Right atrium auricular region (tissue), 2 donors: ENCODE results near the gene REELD1. TPM values are rescaled to one million over a fixed set of nuclear protein-coding genes. Genes with fewer than 3 reads are reported as not detected.

Experiments
- DNase-seq: peaks from one replicate; pipeline ENCODE4 v3.0.0-alpha.2; 2019; ENCODE audit warnings: low spot score
- H3K27ac ChIP-seq, 2 donors: fragments of 200-600 bp; sonication (generic); 1 replicate in 1 of 2; 2 replicates in 1 of 2; pipeline ENCODE4 v1.5.1; 2016 to 2019
- H3K27me3 ChIP-seq, 2 donors: fragments of 200-600 bp; sonication (generic); one replicate each; pipeline versions ENCODE4 v1.5.1 to v1.6.0; 2017 to 2019
- H3K36me3 ChIP-seq: fragments of 200-600 bp; sonication (generic); one replicate; pipeline ENCODE4 v1.5.1; 2016
- H3K4me1 ChIP-seq, 2 donors: fragments of 200-600 bp; sonication (generic); one replicate each; pipeline versions ENCODE4 v1.5.1 to v1.6.0; 2017 to 2019
- H3K4me3 ChIP-seq, 2 donors: fragments of 200-600 bp; sonication (generic); 1 replicate in 1 of 2; 2 replicates in 1 of 2; pipeline ENCODE4 v1.5.1; 2017 to 2019; ENCODE audit warnings: mild to moderate bottlenecking in 1 of 2, moderate library complexity in 1 of 2
- H3K9me3 ChIP-seq, 2 donors: fragments of 200-600 bp; sonication (generic); one replicate each; pipeline ENCODE4 v1.5.1; 2019
- total RNA-seq, 2 donors: library from RNA; depleted of rRNA; stranded (reverse); fragments of >200 nt; gene quantifications; one replicate each; pipeline ENCODE4 v1.1.0, GENCODE V29; 2016
- TF ChIP-seq, protein P1 (sequence below), 2 donors: fragments of 200-600 bp; sonication (generic); IDR thresholded peaks; one replicate each; pipeline ENCODE4 v1.5.1; 2019; ENCODE audit warnings: antibody characterized with exemption in 2 of 2

Gene REELD1
- total RNA-seq, 2 donors from 2014 or later, result 0.71 TPM; not detected in 1

DNA sequence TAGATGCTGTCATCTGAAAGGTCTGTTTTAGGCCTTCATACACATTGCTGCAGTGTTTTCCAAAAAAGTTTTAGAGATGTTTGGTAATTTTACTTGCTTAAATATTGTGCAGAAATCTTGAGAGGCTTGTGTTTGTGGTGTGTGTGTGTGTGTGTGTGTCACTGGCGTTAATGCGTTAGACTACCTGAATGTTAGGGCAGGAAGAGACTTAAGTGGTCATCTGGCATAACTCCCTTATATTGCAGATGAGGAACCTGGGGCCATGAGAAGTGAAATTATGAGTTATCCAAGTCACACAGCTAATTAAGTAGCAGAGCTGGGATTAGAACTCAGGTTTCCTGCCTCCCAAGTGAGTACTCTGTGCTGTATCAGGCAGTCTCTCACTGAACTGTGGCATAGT, 37.4 kb upstream of the REELD1 start:
- peaks cover 0 to 48% of the 10 kb centered on the region in 2 donors for H3K4me1 ChIP-seq

DNA sequence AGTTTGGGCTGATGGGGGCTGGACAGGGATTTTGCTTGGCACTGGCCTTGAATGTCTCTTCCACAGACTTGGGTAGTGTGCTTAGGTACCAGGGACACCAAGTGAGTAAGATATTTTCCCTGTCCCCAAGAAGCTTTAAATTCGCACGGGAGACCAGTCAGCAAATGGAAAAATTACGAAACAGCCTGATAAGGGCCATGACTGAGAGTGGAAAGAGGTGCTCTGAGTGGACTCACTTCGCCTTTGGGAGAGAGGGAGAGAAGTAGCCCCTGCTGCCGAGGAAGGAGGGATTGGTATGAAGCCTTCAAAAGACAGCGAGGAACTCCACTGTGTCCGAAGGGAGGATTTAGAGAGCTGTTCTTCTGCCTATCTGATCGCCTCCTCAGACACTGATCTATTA, 36.2 kb upstream of the REELD1 start:
- Histone ChIP-seq H3K27ac (no peak overlapping the region), H3K36me3 (peaks cover 6% of the 10 kb centered on the region), H3K4me3 (no peak overlapping the region), H3K4me1 (peaks cover 0 to 52% of the 10 kb centered on the region in 2 donors), H3K9me3 (no peaks in the 10 kb centered on the region), H3K27me3 (no peaks in the 10 kb centered on the region)
- TF ChIP-seq, protein P1, sequence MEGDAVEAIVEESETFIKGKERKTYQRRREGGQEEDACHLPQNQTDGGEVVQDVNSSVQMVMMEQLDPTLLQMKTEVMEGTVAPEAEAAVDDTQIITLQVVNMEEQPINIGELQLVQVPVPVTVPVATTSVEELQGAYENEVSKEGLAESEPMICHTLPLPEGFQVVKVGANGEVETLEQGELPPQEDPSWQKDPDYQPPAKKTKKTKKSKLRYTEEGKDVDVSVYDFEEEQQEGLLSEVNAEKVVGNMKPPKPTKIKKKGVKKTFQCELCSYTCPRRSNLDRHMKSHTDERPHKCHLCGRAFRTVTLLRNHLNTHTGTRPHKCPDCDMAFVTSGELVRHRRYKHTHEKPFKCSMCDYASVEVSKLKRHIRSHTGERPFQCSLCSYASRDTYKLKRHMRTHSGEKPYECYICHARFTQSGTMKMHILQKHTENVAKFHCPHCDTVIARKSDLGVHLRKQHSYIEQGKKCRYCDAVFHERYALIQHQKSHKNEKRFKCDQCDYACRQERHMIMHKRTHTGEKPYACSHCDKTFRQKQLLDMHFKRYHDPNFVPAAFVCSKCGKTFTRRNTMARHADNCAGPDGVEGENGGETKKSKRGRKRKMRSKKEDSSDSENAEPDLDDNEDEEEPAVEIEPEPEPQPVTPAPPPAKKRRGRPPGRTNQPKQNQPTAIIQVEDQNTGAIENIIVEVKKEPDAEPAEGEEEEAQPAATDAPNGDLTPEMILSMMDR (IDR thresholded peaks at IDR 0.05), result no peak
- no peak for DNase-seq

More for the DNA sequence above, 37.4 kb upstream of the REELD1 start:
- TF ChIP-seq, protein P1 (IDR thresholded peaks at IDR 0.05), result no peak
- no peaks in the 10 kb centered on the region for H3K36me3 ChIP-seq
- H3K4me3 ChIP-seq, result peak overlapping the region; percentile 77 to 83
- no peak for DNase-seq
- H3K9me3 ChIP-seq, result no peaks in the 10 kb centered on the region
- no peaks in the 10 kb centered on the region for H3K27me3 ChIP-seq
- no peak overlapping the region for H3K27ac ChIP-seq

DNA sequence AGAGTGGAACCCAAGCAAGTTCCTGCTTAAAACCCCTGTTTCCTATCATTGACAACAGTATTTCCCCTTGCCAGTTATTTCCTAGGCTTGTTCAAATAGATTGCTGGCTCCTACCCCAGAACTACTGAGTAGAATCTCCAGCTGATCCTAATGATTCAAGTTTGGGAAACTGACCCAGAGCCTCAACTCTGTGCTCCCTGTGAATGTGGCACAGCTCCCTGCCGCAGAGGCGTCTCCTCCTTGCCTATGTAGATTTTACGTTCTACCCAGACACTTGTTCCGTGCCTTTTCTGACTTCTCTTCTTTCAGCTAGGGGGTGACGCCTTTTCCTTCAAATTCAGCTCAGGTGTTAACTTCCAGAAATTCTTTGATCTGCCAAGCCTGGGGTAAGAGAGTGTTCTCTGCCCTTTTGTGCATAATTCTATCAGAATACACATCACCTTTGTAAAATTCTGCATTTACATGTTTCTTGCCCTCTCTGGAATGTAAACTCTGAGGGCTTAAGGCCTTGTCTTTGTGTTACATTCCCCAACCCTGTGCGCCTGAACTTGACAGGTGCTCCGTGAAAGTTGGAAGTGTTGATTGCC, 34.5 kb upstream of the REELD1 start:
- Histone ChIP-seq H3K36me3 (peaks cover 16% of the 10 kb centered on the region), H3K4me1 (peaks cover 0 to 52% of the 10 kb centered on the region in 2 donors), H3K27ac (no peak overlapping the region), H3K9me3 (no peaks in the 10 kb centered on the region), H3K4me3 (no peak overlapping the region), H3K27me3 (no peaks in the 10 kb centered on the region)
- TF ChIP-seq, protein P1 (IDR thresholded peaks at IDR 0.05), result no peak
- no peak for DNase-seq

DNA sequence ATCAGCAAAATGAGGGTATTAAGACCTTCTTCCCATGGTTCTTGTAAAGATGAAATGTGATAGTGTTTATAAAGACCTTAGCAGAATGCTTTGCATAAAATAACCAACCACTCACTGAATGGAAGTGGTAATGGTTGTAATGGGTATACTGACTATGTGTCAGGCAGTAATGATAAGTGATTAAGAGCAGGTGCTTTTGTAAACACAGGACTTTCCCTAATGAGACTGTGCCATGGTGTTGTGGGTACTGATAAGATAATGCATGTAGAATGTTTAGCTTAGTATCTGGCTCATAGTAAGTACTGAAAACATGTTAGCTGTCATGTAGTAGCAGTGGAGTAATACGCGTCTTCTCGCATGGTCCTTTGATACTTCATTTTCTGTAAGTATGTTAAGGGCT, 31.9 kb upstream of the REELD1 start:
- Histone ChIP-seq H3K36me3 (peaks cover 16% of the 10 kb centered on the region), H3K4me1 (peaks cover 0 to 41% of the 10 kb centered on the region in 2 donors), H3K27ac (no peak overlapping the region), H3K4me3 (no peak overlapping the region), H3K27me3 (no peaks in the 10 kb centered on the region), H3K9me3 (no peaks in the 10 kb centered on the region)
- DNase-seq, result no peak
- TF ChIP-seq, protein P1 (IDR thresholded peaks at IDR 0.05), result no peak

DNA sequence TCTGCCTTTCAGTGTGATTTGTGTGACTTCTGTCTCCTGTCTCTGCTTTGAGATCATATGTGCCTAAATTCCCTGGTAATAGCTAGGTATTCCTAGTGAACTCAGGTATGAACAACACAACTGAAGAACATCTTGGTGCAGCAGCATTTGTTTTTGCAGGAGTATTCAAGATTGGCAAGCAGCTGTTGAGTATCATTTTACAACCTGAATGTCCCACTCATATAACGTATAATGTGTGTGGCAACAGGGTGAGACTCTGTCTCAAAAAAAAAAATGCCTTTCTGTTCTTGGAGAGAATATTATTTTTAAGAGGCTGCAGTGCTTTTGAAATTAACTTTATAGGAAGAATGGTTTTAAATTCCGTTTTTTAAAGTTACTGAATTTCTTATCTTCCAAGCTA, 31.1 kb upstream of the REELD1 start:
- H3K36me3 ChIP-seq, result peaks cover 18% of the 10 kb centered on the region
- H3K27ac ChIP-seq, result no peak overlapping the region
- H3K27me3 ChIP-seq, result no peaks in the 10 kb centered on the region
- no peak for DNase-seq
- TF ChIP-seq, protein P1 (IDR thresholded peaks at IDR 0.05), result no peak
- peaks cover 0 to 34% of the 10 kb centered on the region in 2 donors for H3K4me1 ChIP-seq
- no peaks in the 10 kb centered on the region for H3K9me3 ChIP-seq
- H3K4me3 ChIP-seq, result no peak overlapping the region

DNA sequence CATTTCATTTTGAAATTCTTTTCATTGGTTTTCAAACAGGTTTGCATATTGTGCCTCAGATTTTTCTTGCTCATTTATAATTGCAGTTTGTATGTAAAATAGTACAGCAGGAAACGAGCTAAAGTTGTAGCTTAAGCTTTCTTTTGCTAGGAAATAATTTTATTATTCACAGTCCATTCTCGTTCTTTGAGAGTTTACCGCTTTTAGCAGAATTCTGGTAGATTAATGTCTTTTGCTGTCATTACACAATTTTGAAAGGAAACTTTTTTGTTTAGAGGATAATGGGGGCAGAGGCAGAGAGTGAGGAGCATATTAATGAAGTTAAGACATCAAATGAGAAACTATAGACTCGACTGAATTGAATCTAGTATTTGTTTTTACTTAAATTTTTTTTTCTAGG, 28.3 kb upstream of the REELD1 start:
- H3K4me3 ChIP-seq, result no peak overlapping the region
- no peak for DNase-seq
- peaks cover 0 to 9% of the 10 kb centered on the region in 2 donors for H3K4me1 ChIP-seq
- TF ChIP-seq, protein P1 (IDR thresholded peaks at IDR 0.05), result no peak
- H3K36me3 ChIP-seq, result peaks cover 45% of the 10 kb centered on the region
- no peaks in the 10 kb centered on the region for H3K9me3 ChIP-seq
- H3K27ac ChIP-seq, result no peak overlapping the region
- no peaks in the 10 kb centered on the region for H3K27me3 ChIP-seq
